K562 (cell line): Measurements from ENCODE around the gene SLCO3A1. TPM values are rescaled to one million over a fixed set of nuclear protein-coding genes. Genes with fewer than 3 reads are reported as not detected.

Source experiments
- BRD4 ChIP-seq: fragments of 200-600 bp; sonication (generic); IDR thresholded peaks from 2 replicates; pipeline ENCODE4 v1.6.1; 2017; ENCODE audit warnings: inconsistent platforms
- CBFA2T3 ChIP-seq: fragments of 450-650 bp; IDR thresholded peaks from 2 replicates; pipeline ENCODE4 v1.6.1; 2017
- EWSR1 ChIP-seq: fragments of 450-650 bp; IDR thresholded peaks from 2 replicates; pipeline ENCODE4 v1.6.1; 2018; ENCODE audit warnings: borderline replicate concordance, mild to moderate bottlenecking, low read depth, moderate library complexity; ENCODE audit not compliant: partially characterized antibody
- PHF20 ChIP-seq: fragments of 450-650 bp; IDR thresholded peaks from 2 replicates; pipeline ENCODE4 v1.6.1; 2018; ENCODE audit not compliant: partially characterized antibody
- POLR2AphosphoS2 ChIP-seq: IDR thresholded peaks from 2 replicates; pipeline ENCODE4 v1.6.1; 2012; ENCODE audit warnings: low read length, improper control_type of control experiment
- RBBP5 ChIP-seq: fragments of 200-600 bp; sonication (generic); IDR thresholded peaks from 2 replicates; pipeline ENCODE4 v1.6.1; 2012; ENCODE audit warnings: borderline replicate concordance, mild to moderate bottlenecking, low read length, control low read depth, inconsistent platforms; ENCODE audit not compliant: insufficient read depth, poor library complexity, severe bottlenecking
- TAF15 ChIP-seq: fragments of 200-400 bp; formaldehyde crosslinking; IDR thresholded peaks from 2 replicates; pipeline ENCODE4 v1.6.1; 2017; ENCODE audit warnings: mild to moderate bottlenecking, low read depth, low read length, moderate library complexity
- WHSC1 ChIP-seq: IDR thresholded peaks from one replicate; pipeline ENCODE4 v1.6.1; 2012; ENCODE audit warnings: low read length, control low read depth, inconsistent platforms
- ZBED1 ChIP-seq: IDR thresholded peaks from 2 replicates; pipeline ENCODE4 v1.6.1; 2014
- ZBTB1 ChIP-seq: sonication (generic); formaldehyde crosslinking; IDR thresholded peaks from 2 replicates; pipeline ENCODE4 v1.8.1; 2023; ENCODE audit warnings: missing genetic modification reagents, low read depth, mild to moderate bottlenecking, borderline replicate concordance
- ZC3H8 ChIP-seq: fragments of 450-650 bp; IDR thresholded peaks from 2 replicates; pipeline ENCODE4 v1.6.1; 2017
- ZHX1 ChIP-seq: fragments of 150-350 bp; conservative IDR thresholded peaks from 2 replicates; pipeline ENCODE4 v1.6.1; 2014; ENCODE audit warnings: low read length
- polyA plus RNA-seq, 8 experiments: library from polyadenylated mRNA; depleted of rRNA in 4 of 8; stranded (reverse) in 5 of 8; unstranded in 3 of 8; fragments of >200 nt; fragmentation: Nextera tagmentation in 2 of 8; fragmentation: Illumina TruSeq in 1 of 8; extraction: Ambion mirVana in 2 of 8; extraction: Trizol in 1 of 8; gene quantifications; 2 replicates each; pipeline versions ENCODE4 v1.2.1 to v1.2.3, GENCODE V29; 2011 to 2014; ENCODE audit warnings: inconsistent platforms in 1 of 8, missing spikeins in 1 of 8
- total RNA-seq, 7 experiments: library from RNA; depleted of rRNA in 6 of 7; stranded (reverse); fragments of >200 nt in 6 of 7; fragmentation: Illumina TruSeq in 2 of 7; extraction: Trizol in 2 of 7; gene quantifications; 2 replicates each; pipeline versions ENCODE4 v1.2.1 to v1.2.3, GENCODE V29; 2011 to 2021; ENCODE audit warnings: low replicate concordance in 1 of 7
- TF ChIP-seq, protein P1 (sequence below): fragments of 450-650 bp; IDR thresholded peaks from 2 replicates; pipeline ENCODE4 v1.6.1; 2016; ENCODE audit warnings: low read depth

SLCO3A1 gene
- total and polyA plus RNA-seq, 9 of the 15 experiments (the other 6 are each of a cell fraction or from before 2014, with no cell fraction given): 0.01 to 0.84 (median 0.06) TPM; not detected in 3

- TF ChIP-seq, protein P1, sequence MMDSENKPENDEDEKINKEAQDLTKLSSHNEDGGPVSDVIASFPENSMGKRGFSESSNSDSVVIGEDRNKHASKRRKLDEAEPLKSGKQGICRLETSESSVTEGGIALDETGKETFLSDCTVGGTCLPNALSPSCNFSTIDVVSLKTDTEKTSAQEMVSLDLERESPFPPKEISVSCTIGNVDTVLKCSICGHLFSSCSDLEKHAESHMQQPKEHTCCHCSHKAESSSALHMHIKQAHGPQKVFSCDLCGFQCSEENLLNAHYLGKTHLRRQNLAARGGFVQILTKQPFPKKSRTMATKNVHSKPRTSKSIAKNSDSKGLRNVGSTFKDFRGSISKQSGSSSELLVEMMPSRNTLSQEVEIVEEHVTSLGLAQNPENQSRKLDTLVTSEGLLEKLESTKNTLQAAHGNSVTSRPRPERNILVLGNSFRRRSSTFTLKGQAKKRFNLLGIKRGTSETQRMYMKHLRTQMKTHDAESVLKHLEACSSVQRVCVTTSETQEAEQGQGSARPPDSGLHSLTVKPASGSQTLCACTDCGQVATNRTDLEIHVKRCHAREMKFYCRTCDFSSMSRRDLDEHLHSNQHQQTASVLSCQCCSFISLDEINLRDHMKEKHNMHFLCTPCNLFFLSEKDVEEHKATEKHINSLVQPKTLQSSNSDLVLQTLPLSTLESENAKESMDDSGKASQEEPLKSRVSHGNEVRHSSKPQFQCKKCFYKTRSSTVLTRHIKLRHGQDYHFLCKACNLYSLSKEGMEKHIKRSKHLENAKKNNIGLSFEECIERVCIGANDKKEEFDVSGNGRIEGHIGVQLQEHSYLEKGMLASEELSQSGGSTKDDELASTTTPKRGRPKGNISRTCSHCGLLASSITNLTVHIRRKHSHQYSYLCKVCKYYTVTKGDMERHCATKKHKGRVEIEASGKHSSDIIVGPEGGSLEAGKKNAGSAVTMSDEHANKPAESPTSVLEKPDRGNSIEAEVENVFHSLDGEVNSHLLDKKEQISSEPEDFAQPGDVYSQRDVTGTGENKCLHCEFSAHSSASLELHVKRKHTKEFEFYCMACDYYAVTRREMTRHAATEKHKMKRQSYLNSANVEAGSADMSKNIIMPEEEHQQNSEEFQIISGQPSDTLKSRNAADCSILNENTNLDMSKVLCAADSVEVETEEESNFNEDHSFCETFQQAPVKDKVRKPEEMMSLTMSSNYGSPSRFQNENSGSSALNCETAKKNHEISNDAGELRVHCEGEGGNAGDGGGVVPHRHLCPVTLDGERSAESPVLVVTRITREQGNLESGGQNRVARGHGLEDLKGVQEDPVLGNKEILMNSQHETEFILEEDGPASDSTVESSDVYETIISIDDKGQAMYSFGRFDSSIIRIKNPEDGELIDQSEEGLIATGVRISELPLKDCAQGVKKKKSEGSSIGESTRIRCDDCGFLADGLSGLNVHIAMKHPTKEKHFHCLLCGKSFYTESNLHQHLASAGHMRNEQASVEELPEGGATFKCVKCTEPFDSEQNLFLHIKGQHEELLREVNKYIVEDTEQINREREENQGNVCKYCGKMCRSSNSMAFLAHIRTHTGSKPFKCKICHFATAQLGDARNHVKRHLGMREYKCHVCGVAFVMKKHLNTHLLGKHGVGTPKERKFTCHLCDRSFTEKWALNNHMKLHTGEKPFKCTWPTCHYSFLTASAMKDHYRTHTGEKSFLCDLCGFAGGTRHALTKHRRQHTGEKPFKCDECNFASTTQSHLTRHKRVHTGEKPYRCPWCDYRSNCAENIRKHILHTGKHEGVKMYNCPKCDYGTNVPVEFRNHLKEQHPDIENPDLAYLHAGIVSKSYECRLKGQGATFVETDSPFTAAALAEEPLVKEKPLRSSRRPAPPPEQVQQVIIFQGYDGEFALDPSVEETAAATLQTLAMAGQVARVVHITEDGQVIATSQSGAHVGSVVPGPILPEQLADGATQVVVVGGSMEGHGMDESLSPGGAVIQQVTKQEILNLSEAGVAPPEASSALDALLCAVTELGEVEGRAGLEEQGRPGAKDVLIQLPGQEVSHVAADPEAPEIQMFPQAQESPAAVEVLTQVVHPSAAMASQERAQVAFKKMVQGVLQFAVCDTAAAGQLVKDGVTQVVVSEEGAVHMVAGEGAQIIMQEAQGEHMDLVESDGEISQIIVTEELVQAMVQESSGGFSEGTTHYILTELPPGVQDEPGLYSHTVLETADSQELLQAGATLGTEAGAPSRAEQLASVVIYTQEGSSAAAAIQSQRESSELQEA: no peak
- TF ChIP-seq ZHX1 (no peak), ZC3H8 (no peak), BRD4 (no peak), POLR2AphosphoS2 (no peak), EWSR1 (no peak), CBFA2T3 (no peak), PHF20 (no peak), ZBED1 (no peak), TAF15 (no peak), RBBP5 (no peak), ZBTB1 (CRISPR knock-in tag) (no peak), WHSC1 (no peak)
- TF ChIP-seq, all 486 proteins: peak for 0
Observed at GRCh38 chr15:91849180-91849579, 4.3 kb upstream of the SLCO3A1 start (continued).
